ENCODE results near the gene NOSIP.

DNA sequence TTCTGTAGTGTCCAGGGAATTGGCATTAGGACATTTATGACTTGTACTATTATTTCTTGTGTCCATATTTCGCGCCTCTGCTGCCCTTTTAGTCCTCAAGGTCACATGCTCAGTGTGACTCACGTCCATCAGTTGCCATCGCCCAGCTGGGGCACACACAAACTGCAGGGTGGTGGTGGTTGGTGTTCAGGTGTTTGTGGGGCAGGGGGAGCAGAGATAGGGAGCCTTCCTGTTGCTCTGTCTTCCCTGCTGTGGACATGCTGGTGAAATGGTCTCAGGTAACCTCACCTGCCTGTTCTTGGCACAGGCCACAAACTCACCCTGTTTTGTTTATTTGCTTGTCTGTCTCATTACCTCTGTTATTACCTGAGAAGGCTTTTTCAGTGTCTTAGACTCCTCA lies 33.0 kb upstream of the NOSIP start:
- TF ChIP-seq EZH2phosphoT487 (IDR thresholded peaks at IDR 0.05; ENCODE audit: borderline replicate concordance, low read depth) (no peak), SMC3 (IDR thresholded peaks at IDR 0.05; ENCODE audit: low read depth, low read length) (no peak)
